Activated T-cell treated with anti-CD3 and anti-CD28 coated beads, Interleukin-2, amount 50 U/mL, for 4 hours (primary cell): ENCODE results near the gene ACSS2. TPM values are rescaled to one million over a fixed set of nuclear protein-coding genes. Genes with fewer than 3 reads are reported as not detected.

Experiments used
- ATAC-seq, 2 donors: fragments of 200-7000 bp; cut with Tn5 transposase; one replicate each; pipeline ENCODE4 v1.10.0; 2021
- DNase-seq: peaks from one replicate; pipeline ENCODE4 v3.0.0-alpha.2; 2020
- H3K27me3 Mint-ChIP-seq: one replicate; pipeline ENCODE4 v1.8.0; 2021; ENCODE audit warnings: low read depth, mixed read lengths
- H3K36me3 Mint-ChIP-seq: one replicate; pipeline ENCODE4 v1.8.0; 2022; ENCODE audit warnings: mixed read lengths; ENCODE audit not compliant: insufficient read depth
- H3K4me1 Mint-ChIP-seq: one replicate; pipeline ENCODE4 v1.8.0; 2021; ENCODE audit warnings: low read depth, mixed read lengths
- H3K4me3 Mint-ChIP-seq: one replicate; pipeline ENCODE4 v1.8.0; 2021; ENCODE audit warnings: mild to moderate bottlenecking, moderate library complexity, mixed read lengths
- H3K9me3 Mint-ChIP-seq: one replicate; pipeline ENCODE4 v1.8.0; 2021; ENCODE audit warnings: mixed read lengths
- total RNA-seq, 3 donors: library from RNA; stranded (reverse); gene quantifications; one replicate each; pipeline ENCODE4 v1.2.1, GENCODE V29; 2021

Gene ACSS2
- total RNA-seq, 3 donors from 2014 or later: 6.0 to 10.6 (median 10.4) TPM

- H3K36me3 Mint-ChIP-seq: peaks cover 12% of the 10 kb centered on the region
- DNase-seq (no peak), ATAC-seq (no peak)
- H3K9me3 Mint-ChIP-seq: no peaks in the 10 kb centered on the region
- no peak overlapping the region for H3K4me3 Mint-ChIP-seq
- H3K4me1 Mint-ChIP-seq: peaks cover 17% of the 10 kb centered on the region
- no peaks in the 10 kb centered on the region for H3K27me3 Mint-ChIP-seq
These were observed 38.7 kb downstream of the ACSS2 start for GRCh38 chr20:34915131-34915530.

GRCh38 chr20:34915749-34916455 lies 39.5 kb downstream of the ACSS2 start:
- no peak overlapping the region for H3K4me3 Mint-ChIP-seq
- H3K27me3 Mint-ChIP-seq: no peaks in the 10 kb centered on the region
- peaks cover 12% of the 10 kb centered on the region for H3K36me3 Mint-ChIP-seq
- no peak for DNase-seq
- no peak for ATAC-seq
- peaks cover 19% of the 10 kb centered on the region for H3K4me1 Mint-ChIP-seq
- no peaks in the 10 kb centered on the region for H3K9me3 Mint-ChIP-seq

- DNase-seq: no peak
- Mint-ChIP-seq H3K9me3 (no peaks in the 10 kb centered on the region), H3K36me3 (peaks cover 15% of the 10 kb centered on the region), H3K27me3 (no peaks in the 10 kb centered on the region), H3K4me3 (no peak overlapping the region), H3K4me1 (peaks cover 19% of the 10 kb centered on the region)
- no peak for ATAC-seq
These were observed 40.5 kb downstream of the ACSS2 start for GRCh38 chr20:34916774-34917354.

GRCh38 chr20:34920055-34920454 lies 43.6 kb downstream of the ACSS2 start:
- Mint-ChIP-seq H3K36me3 (peaks cover 18% of the 10 kb centered on the region), H3K4me3 (no peak overlapping the region), H3K27me3 (no peaks in the 10 kb centered on the region), H3K9me3 (no peaks in the 10 kb centered on the region), H3K4me1 (peaks cover 19% of the 10 kb centered on the region)
- ATAC-seq: peak; percentile 55 to 60
- no peak for DNase-seq

- ATAC-seq: no peak
- Mint-ChIP-seq H3K9me3 (no peaks in the 10 kb centered on the region), H3K4me3 (no peak overlapping the region), H3K4me1 (peaks cover 20% of the 10 kb centered on the region), H3K36me3 (peaks cover 22% of the 10 kb centered on the region), H3K27me3 (no peaks in the 10 kb centered on the region)
- no peak for DNase-seq
These were observed 45.0 kb downstream of the ACSS2 start for GRCh38 chr20:34921436-34921835.

GRCh38 chr20:34922654-34923381 lies 46.4 kb downstream of the ACSS2 start:
- Mint-ChIP-seq H3K36me3 (peaks cover 20% of the 10 kb centered on the region), H3K4me3 (no peak overlapping the region), H3K27me3 (no peaks in the 10 kb centered on the region), H3K9me3 (no peaks in the 10 kb centered on the region), H3K4me1 (peaks cover 15% of the 10 kb centered on the region)
- no peak for ATAC-seq
- DNase-seq: no peak

- Mint-ChIP-seq H3K4me3 (no peak overlapping the region), H3K27me3 (no peaks in the 10 kb centered on the region), H3K4me1 (peaks cover 9% of the 10 kb centered on the region), H3K9me3 (no peaks in the 10 kb centered on the region), H3K36me3 (peaks cover 18% of the 10 kb centered on the region)
- DNase-seq (no peak), ATAC-seq (no peak)
These were observed 47.0 kb downstream of the ACSS2 start for GRCh38 chr20:34923414-34923813.

GRCh38 chr20:34925341-34925740 lies 48.9 kb downstream of the ACSS2 start:
- peaks cover 3% of the 10 kb centered on the region for H3K4me1 Mint-ChIP-seq
- DNase-seq (no peak), ATAC-seq (no peak)
- H3K36me3 Mint-ChIP-seq: peaks cover 15% of the 10 kb centered on the region
- no peaks in the 10 kb centered on the region for H3K27me3 Mint-ChIP-seq
- H3K9me3 Mint-ChIP-seq: no peaks in the 10 kb centered on the region
- no peak overlapping the region for H3K4me3 Mint-ChIP-seq

GRCh38 chr20:34925981-34926380 lies 49.6 kb downstream of the ACSS2 start:
- H3K36me3 Mint-ChIP-seq: peaks cover 21% of the 10 kb centered on the region
- ATAC-seq (peak in 1 of 2 donors; percentile 30), DNase-seq (no peak)
- H3K27me3 Mint-ChIP-seq: no peaks in the 10 kb centered on the region
- no peak overlapping the region for H3K4me3 Mint-ChIP-seq
- H3K4me1 Mint-ChIP-seq: peaks cover 3% of the 10 kb centered on the region
- H3K9me3 Mint-ChIP-seq: no peaks in the 10 kb centered on the region

- no peak for DNase-seq
These were observed 50.2 kb downstream of the ACSS2 start for GRCh38 chr20:34926581-34926980.

GRCh38 chr20:34927736-34928135 lies 51.3 kb downstream of the ACSS2 start:
- Mint-ChIP-seq H3K4me3 (no peak overlapping the region), H3K4me1 (peaks cover 3% of the 10 kb centered on the region), H3K36me3 (peaks cover 24% of the 10 kb centered on the region), H3K9me3 (no peaks in the 10 kb centered on the region), H3K27me3 (no peaks in the 10 kb centered on the region)
- DNase-seq (no peak), ATAC-seq (no peak)

More at GRCh38 chr20:34926581-34926980, 50.2 kb downstream of the ACSS2 start:
- peaks cover 21% of the 10 kb centered on the region for H3K36me3 Mint-ChIP-seq
- no peak for ATAC-seq
- H3K9me3 Mint-ChIP-seq: no peaks in the 10 kb centered on the region
- peaks cover 3% of the 10 kb centered on the region for H3K4me1 Mint-ChIP-seq
- no peaks in the 10 kb centered on the region for H3K27me3 Mint-ChIP-seq
- H3K4me3 Mint-ChIP-seq: no peak overlapping the region

GRCh38 chr20:34928411-34928810 lies 52.0 kb downstream of the ACSS2 start:
- DNase-seq (no peak), ATAC-seq (no peak)
- Mint-ChIP-seq H3K4me3 (no peak overlapping the region), H3K36me3 (peaks cover 29% of the 10 kb centered on the region), H3K4me1 (peaks cover 3% of the 10 kb centered on the region), H3K27me3 (no peaks in the 10 kb centered on the region), H3K9me3 (no peaks in the 10 kb centered on the region)

GRCh38 chr20:34931771-34932170 lies 55.4 kb downstream of the ACSS2 start:
- Mint-ChIP-seq H3K4me1 (no peaks in the 10 kb centered on the region), H3K27me3 (no peaks in the 10 kb centered on the region), H3K9me3 (no peaks in the 10 kb centered on the region), H3K36me3 (peaks cover 35% of the 10 kb centered on the region), H3K4me3 (no peak overlapping the region)
- ATAC-seq (no peak), DNase-seq (no peak)

- no peaks in the 10 kb centered on the region for H3K4me1 Mint-ChIP-seq
- H3K27me3 Mint-ChIP-seq: no peaks in the 10 kb centered on the region
- no peak overlapping the region for H3K4me3 Mint-ChIP-seq
- DNase-seq (no peak), ATAC-seq (no peak)
- peaks cover 37% of the 10 kb centered on the region for H3K36me3 Mint-ChIP-seq
- no peaks in the 10 kb centered on the region for H3K9me3 Mint-ChIP-seq
These were observed 62.2 kb downstream of the ACSS2 start for GRCh38 chr20:34938466-34939163.
